HG03558 (cell line): ENCODE measurements around the gene MRPL20.
"Not testable (repeated sequence)": the region's sequence is repeated elsewhere in the genome, so short reads cannot be mapped to it uniquely, and the experiment has no call there.

Source experiments
- ATAC-seq: cut with Tn5 transposase; IDR thresholded peaks from one replicate; pipeline ENCODE4 v1.9.1; 2021; ENCODE audit warnings: moderate number of reproducible peaks; ENCODE audit not compliant: unreplicated experiment; ENCODE audit errors: extremely low read depth

The MRPL20 gene

DNA sequence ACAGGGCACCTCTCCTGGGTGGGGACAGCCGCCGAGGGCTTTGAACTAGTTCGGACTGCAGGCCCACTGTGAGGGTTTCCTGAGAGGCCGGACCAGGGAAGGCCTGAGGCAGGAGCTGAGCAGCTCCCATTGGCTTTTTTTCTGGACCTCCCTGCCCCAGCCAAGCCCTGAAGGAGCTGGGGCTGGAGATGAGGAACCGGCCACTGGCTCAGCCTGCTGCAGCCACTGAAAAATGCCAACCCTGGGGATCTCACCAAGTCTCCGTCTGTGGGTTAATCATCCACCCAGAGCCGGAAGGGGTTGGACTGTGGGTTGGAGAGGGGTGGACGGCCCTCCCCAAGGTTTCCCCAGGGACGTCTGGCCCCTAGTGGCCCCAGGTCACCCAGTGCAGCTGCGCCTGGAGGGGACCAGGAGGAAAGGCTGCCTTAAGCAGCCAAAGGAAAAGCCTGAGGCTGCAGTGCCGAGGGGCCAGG is 30.8 kb upstream of the MRPL20 start:
- ATAC-seq, result no peak

- ATAC-seq, result no peak
Measured at GRCh38 chr1:1437033-1437903, 30.2 kb upstream of the MRPL20 start.

GRCh38 chr1:1436630-1437032 is 29.5 kb upstream of the MRPL20 start:
- ATAC-seq, result no peak

DNA sequence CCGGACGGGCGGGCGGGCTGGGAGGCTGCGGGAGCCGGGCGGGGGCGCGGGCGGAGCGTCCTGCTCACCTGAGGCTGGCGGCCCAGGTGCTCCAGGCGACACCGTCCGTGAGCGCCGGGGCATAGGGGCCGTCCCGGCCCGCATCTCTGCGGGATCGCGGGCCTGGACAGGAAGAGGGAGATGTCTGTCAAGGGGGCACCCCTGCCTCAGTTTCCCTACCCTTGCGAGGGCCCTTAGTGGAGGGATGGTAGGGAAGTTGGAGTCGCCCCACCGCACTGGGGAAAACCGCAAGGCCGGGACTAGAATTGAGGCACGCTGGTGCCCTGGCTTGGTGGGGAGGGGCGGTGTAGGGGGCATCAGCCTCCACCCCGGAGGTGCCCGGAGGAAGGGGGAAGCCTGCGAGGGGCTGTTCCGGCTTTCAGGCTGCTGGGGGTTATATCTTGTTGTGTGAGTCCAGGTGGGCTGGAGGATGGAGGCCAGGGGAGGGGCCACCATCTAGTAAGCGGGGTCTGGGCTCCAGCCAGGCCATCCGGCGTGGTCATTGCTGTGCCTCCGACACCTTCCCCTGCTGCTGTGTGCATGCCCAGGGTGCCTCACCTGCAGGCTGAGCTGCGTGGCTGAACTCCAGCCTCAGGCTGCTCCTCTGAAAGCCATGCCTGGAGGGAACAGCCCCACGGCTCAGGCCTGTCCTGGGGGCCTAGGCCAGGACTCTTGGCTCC is 29.0 kb upstream of the MRPL20 start:
- no peak for ATAC-seq

DNA sequence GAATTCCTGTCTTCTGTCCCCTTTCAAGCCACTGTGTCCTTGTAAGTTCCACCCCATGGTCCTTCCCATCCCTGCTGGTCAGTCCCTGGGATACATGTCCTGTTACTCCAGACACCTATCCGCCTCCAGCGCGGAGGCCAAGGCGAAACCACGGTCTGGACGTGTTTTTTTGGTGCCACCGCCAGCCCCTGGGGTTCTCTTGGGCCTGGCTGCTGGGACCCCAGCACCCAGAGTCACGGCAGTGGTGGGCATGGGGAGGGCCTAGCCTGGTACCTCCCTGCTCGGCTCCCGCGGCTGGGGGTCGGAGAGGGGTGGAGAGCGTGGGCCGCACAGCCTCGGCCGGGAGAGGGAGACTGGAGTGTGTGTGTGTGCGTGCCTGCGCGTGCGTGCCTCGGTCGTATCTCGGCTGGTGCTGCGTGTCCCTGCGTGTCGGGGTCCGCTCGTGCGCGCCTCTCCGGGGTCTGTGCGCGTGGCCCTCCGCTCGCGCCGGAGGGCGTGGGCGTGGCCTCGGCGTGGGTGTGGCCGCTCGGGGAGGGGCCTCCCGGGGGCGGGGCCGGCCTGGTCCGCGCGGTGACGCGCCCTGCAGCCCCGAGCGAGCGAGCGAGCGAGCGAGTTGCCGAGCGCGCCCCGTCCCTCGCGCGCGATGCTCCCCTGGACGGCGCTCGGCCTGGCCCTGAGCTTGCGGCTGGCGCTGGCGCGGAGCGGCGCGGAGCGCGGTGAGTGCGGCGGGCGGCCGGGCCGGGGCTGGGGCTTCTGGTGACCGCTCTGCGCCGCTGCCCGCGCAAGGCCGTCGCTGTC is 28.2 kb upstream of the MRPL20 start, which contains the start of gene VWA1:
Gene VWA1, plus strand, starts transcription at position 585 of the 798 bp plus-strand sequence. Its CDS starts 59 bp downstream, at position 644.
- ATAC-seq, result no peak

GRCh38 chr1:1434824-1435105 is 27.7 kb upstream of the MRPL20 start:
- no peak for ATAC-seq

DNA sequence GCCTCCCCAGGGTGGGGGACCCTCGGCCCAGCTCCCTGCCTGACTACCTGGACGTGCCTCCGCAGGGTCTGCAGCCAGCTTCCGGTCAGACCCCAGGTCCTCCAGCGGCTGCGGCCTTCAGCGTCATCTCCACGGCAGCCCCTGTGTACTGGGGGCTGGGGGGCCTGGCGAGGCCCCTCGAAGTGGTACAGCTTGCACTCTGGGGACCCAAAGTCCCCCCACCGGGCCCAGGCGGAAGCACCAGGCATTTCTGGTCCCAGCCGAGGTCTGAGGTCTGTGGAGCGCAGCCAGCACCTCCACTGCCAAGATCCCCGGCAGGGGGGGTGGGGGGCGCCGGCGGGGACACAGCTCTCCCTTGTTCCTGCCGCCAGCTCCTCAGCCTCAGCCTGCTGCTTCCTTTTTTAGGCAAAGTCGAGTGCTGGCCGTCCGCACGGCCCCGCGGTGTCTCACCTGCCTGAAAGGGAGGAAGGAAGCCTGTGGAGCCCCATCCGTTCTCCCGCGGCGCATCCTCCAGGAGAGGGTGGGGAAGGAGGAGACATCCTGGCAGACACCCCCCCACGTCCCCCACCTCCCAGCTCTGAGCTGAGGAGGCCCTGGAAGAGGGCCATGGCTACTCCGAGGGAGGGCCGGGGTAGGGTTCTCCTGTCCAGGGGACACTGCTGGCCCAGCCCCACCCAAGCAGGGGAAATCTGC is 27.2 kb upstream of the MRPL20 start:
- ATAC-seq, result no peak

GRCh38 chr1:1433804-1434130 is 26.7 kb upstream of the MRPL20 start:
- no peak for ATAC-seq

- no peak for ATAC-seq
Measured at GRCh38 chr1:1432951-1433803, 26.1 kb upstream of the MRPL20 start.

DNA sequence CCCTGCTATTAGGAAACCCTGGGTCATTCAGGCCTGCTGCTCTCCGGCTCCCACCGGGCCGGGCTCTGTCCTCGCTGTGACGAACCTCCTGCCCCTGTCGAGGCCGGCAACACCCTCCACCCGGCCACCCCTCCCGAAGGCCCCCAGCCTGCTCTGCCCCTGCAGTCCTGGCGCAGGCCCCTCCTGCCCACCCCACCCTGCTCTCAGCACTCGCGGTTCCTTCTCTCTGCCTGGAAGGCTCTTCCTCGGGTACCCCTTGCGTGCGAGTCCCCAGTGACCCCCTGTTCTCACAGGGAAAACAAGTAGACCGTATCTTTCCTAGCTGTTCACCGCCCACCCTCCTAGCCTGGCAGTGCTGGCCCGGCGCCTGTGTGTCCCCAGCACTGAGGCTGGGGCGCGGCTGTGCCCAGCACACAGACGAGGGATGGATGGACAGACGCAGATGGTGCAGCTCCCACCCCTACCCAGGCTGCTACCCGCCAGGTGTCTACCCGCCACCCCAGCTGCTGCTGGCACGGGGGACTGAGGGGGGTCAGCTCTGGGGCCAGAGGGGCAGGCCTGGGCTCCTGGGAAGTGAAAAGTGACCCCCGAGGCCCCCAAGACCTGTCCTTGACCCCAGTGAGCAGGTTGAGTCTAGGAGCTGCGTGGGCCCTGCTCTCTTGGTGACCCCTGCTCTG is 25.3 kb upstream of the MRPL20 start:
- no peak for ATAC-seq

DNA sequence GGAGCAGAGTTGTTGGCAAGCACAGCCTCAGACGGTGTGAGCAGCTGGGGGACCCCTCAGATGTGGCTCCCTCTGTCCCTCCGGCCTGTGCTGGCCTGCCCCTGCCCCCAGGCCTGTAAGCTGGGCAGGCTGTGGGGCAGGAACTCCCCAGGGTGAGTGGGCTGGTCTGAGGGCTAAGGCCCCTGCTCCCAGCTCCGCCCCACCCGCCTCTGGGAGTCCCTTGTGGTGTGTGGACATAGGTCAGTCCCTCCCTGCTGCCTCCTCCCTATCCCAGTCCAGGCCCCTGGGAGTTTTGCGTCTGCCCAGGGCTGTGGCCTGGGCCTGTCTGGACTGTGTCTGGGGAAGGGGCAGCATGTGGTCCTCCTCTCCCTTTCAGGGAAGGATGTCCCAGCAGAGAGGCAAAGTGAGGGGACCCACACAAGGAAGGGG is 24.8 kb upstream of the MRPL20 start:
- ATAC-seq, result no peak

DNA sequence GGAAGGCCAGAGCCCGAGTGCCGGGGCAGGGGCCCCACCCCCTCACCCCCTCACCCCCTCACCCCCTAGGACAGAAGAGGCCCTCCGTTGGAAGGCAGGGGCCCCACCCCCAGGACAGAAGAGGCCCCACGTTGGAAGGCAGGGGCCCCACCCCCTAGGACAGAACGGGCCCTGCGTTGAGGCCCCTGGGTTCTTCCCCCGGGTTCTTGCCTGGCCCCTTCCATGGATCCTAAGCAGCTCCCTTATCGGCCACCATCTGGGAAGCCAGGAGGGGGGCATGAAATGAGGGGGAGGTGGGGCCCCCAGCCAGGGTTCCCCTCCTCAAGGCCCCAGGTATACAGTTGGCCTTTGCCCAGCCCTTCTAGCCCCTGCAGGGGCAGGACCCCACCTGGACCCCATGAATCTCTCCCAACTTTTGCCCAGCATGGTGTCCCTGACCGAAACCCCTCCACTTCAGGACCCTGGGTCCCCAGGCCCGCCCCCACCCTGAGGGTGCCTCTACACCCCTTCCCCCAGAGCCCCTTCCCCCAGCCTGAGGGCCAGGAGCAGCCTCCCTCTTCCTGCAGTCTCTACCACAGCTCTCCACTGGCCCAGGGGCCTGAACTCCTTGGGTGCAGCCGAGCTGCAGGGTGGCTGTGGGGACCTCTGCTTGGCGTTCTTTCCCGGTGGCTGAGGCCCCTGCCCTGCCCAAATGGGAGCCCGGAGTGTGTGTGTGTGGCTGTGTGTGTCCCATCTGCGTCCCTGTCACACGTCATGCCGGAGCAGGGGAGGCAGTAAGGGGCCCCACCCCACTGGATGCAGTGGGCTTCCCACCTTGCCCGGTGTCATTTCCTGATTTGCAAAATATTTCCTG is 24.1 kb upstream of the MRPL20 start:
- ATAC-seq, result no peak

DNA sequence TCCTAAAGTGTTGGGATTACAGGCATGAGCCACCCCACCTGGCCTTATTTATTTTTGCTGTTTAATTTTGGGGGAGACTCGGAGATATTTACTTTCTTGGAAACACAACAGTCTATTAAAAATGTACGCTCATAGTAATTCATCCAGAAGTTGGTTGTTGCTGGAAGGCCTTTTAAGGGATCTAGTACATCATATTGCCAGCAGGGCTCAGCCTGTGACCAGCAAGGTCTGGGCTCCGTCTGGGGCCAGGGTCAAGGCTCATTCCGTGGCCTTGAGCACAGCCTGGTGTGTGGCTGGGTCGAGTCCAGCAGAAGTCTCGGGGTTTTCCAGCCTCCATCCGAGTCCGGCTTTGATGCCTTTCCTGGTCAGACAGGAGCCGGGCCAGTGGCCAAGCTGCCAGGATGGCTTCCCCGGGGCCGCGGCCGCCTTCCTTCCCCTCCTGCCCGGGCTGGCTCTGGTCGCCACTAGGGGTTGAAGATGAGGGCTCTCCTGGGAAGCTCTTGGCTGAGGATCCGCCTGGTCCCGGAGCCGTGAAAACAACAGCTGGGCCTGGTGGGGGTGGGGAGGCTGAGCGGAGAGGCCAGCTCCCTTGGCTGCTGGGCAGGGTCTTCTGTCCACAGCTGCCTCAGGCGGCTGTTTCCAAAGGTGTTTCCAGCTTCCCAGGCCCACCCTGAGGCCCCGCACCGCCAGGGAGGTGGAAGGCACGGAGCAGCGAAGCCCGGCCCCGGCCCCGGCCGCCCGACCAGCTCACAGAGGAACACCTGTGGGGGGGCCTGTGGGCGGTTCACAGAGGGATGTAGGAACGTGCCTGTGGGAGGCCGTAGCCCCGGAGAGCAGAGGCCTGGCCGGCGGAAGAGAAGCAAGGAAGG is 23.3 kb upstream of the MRPL20 start:
- ATAC-seq, result no peak

- ATAC-seq, result no peak
Measured at GRCh38 chr1:1429671-1430073, 22.6 kb upstream of the MRPL20 start.

GRCh38 chr1:1428967-1429366 is 21.9 kb upstream of the MRPL20 start:
- not testable (repeated sequence) for ATAC-seq

DNA sequence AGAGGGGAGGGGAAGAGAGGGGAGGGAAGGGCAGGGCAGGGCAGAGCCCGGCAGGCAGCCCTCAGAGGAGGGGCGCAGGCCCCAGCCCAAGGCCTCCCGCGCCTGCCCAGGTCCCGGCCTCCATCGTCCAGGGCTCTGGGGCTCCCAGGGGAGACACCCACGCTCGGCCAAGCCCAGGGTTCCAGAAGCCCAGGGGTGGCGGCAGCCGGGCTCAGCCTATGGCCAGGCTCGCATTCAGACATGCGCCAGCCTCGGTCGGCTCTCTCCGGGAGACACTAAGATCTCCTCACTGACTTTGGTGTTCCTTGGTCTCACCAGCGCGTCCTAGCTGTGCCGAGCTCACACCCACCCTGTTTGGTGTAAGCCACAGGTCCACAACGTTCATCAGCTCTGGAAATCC is 21.1 kb upstream of the MRPL20 start:
- no peak for ATAC-seq

DNA sequence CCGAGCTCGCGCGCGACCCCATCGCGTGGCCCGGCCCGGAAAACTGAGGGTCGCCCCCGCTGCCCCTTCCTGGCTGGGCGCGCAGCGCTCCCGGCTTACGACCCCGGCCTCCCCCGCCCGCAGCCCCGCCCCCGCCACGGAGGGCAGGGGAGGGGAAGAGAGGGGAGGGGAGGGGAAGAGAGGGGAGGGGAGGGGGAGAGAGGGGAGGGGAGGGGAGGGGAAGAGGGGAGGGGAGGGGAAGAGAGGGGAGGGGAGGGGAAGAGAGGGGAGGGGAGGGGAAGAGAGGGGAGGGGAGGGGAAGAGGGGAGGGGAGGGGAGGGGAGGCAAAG is 20.7 kb upstream of the MRPL20 start:
- ATAC-seq, result no peak
